Choroid plexus epithelial cell (primary cell): Measurements from ENCODE around the gene AKAP13.
A peak's percentile ranks its signal among the peaks of the same experiment; 100 is the strongest.
"Not testable (repeated sequence)": the region's sequence is repeated elsewhere in the genome, so short reads cannot be mapped to it uniquely, and the experiment has no call there.

Experiments
- DNase-seq: peaks from one replicate; pipeline ENCODE4 v3.0.0-alpha.2; 2010; ENCODE audit warnings: low read depth
- H3K4me3 ChIP-seq: 2 replicates; pipeline ENCODE4 v1.5.1; 2011; ENCODE audit warnings: low read depth, mild to moderate bottlenecking, control low read depth, low read length, moderate library complexity
- TF ChIP-seq, protein P1 (sequence below): conservative IDR thresholded peaks from 2 replicates; pipeline ENCODE4 v1.5.1; 2011; ENCODE audit warnings: low read depth, mild to moderate bottlenecking, control low read depth, inconsistent platforms, low read length, moderate library complexity

AKAP13 gene

GRCh38 chr15:85523530-85523929 is 143.1 kb downstream of the AKAP13 start:
- TF ChIP-seq, protein P1, sequence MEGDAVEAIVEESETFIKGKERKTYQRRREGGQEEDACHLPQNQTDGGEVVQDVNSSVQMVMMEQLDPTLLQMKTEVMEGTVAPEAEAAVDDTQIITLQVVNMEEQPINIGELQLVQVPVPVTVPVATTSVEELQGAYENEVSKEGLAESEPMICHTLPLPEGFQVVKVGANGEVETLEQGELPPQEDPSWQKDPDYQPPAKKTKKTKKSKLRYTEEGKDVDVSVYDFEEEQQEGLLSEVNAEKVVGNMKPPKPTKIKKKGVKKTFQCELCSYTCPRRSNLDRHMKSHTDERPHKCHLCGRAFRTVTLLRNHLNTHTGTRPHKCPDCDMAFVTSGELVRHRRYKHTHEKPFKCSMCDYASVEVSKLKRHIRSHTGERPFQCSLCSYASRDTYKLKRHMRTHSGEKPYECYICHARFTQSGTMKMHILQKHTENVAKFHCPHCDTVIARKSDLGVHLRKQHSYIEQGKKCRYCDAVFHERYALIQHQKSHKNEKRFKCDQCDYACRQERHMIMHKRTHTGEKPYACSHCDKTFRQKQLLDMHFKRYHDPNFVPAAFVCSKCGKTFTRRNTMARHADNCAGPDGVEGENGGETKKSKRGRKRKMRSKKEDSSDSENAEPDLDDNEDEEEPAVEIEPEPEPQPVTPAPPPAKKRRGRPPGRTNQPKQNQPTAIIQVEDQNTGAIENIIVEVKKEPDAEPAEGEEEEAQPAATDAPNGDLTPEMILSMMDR, result no peak
- no peak for DNase-seq
- H3K4me3 ChIP-seq, result no peak overlapping the region

DNA sequence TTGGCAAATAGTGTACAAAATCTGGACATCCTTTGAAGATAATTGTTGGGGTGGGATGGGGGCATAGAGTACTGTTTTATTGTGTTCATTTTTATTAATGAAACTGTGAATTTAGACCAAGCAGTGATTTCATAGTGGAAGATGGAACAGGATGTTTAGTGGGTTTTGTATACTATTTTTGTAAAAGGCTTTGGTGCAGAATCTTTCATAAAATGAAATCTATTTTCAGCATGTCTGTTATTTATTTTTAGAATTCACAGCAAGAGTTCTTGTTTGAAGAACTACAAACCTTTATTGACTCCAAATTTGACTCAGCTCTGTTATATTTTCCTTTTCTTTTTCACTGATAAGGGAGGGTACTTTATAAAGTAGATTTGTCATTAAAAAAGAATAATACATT is 145.4 kb downstream of the AKAP13 start:
- TF ChIP-seq, protein P1, result no peak
- no peak for DNase-seq
- no peak overlapping the region for H3K4me3 ChIP-seq

GRCh38 chr15:85527895-85528294 is 147.5 kb downstream of the AKAP13 start:
- no peak overlapping the region for H3K4me3 ChIP-seq
- TF ChIP-seq, protein P1, result no peak
- DNase-seq, result peak; percentile 90

GRCh38 chr15:85530079-85530478 is 149.7 kb downstream of the AKAP13 start:
- H3K4me3 ChIP-seq, result no peak overlapping the region
- no peak for DNase-seq
- TF ChIP-seq, protein P1, result no peak

DNA sequence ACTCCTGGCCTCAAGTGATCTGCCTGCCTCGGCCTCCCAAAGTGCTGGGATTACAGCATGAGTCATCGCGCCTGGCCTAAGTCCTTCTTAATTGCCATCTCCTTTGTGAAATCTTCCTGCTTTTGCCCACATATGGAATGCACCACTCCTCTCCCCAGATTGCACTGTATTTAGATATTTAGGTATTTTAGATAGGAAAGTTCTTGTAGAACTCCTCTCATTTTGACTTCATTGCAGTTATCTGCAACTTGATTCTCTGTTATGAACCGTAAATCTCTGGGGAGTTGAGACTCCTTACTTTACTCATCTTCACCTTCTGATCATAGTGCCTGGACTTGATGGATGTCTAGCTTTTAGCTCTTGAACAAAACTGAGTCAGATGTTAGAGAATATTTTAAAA is 150.7 kb downstream of the AKAP13 start:
- TF ChIP-seq, protein P1, result no peak
- no peak for DNase-seq
- H3K4me3 ChIP-seq, result no peak overlapping the region

DNA sequence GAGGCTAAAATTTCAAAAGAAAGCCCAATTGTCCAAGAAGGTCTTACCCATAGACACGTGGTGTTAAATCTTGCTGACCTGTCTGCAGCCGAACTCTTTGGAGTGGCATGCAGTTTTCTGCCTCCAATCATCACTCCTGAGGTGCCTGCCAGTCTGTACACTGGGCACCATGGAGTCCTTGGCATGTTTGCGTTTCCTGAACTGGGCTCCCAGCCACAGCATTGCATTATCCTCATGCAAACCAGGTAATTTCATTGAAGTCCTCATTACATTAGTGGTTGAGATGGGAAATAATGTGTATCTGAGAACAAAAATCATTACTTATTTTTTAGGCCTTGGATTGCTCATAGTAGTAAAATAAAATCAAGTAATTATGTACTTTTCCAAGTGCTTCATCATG is 152.3 kb downstream of the AKAP13 start:
- TF ChIP-seq, protein P1, result no peak
- H3K4me3 ChIP-seq, result no peak overlapping the region
- DNase-seq, result no peak

DNA sequence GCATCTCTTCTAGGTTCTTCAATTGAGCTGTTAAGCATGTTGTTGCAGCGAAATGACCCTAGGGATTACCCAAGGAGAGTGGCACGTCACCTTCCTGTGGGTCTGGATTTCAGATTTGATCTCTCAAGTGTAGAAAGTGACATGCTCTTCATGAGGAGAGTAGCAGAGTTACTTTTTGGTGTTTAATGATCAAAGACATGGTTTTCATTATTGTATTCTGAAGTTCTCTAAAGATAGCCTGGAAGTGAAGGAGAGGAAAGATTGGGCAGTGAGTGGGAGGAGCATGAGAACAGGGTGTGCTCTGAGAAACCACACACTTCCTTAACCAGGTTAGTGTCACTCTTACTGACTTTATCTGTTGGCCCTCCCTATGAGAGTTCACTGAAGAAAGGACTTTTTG is 153.6 kb downstream of the AKAP13 start:
- TF ChIP-seq, protein P1, result no peak
- DNase-seq, result no peak
- H3K4me3 ChIP-seq, result no peak overlapping the region

- DNase-seq, H3K4me3 ChIP-seq: not testable (repeated sequence)
These were observed 155.3 kb downstream of the AKAP13 start for GRCh38 chr15:85535533-85536330.
